ENCODE measurements around the gene OST4.

OST4 gene

DNA sequence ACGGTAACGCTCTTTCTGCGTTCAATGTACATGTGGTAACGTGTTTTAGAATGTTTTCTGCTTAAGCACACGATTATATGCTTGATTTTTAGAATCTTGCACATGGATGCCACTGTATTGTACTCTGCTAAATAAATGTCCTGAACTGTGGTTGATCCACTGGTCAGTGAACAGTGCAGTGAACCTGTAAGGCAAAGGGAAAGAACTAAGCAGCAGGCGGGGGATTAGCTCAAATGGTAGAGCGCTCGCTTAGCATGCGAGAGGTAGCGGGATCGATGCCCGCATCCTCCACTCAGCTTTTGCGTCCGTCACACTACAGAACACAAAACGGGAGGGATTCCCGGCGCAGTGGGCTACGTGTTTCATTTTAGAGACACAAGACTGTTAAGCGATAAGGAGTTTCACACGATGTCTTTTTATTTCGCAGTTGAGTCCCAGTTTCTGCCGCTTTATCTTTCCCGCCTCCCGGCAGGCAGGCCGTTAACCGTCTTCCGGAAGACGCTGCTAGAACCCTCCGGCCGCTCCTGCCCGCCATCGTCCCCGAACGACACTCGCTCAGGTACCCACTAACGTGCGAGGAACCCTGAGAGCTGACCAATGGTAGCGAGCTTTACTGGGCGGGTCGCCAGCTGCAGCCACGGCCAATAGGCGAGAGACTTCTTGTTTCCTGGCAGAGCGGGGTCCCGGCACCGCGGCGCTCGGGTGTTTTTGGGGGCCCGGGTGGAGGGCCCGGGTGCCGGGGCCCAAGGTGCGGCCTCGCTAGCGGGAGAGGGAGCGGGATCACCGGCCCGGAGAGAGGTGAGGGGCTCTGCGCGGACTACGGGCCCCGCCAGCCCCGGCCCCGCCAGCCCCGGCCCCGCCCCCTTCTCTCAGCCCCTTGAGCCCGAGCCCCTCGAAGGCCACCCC lies 20.2 kb downstream of the OST4 start, which contains the start of gene AGBL5:
Gene AGBL5, plus strand, starts transcription at position 673 of the 906 bp plus-strand sequence. CDS start 1,291 bp downstream, outside the sequence.
- peak; percentile 93 for DNase-seq

DNA sequence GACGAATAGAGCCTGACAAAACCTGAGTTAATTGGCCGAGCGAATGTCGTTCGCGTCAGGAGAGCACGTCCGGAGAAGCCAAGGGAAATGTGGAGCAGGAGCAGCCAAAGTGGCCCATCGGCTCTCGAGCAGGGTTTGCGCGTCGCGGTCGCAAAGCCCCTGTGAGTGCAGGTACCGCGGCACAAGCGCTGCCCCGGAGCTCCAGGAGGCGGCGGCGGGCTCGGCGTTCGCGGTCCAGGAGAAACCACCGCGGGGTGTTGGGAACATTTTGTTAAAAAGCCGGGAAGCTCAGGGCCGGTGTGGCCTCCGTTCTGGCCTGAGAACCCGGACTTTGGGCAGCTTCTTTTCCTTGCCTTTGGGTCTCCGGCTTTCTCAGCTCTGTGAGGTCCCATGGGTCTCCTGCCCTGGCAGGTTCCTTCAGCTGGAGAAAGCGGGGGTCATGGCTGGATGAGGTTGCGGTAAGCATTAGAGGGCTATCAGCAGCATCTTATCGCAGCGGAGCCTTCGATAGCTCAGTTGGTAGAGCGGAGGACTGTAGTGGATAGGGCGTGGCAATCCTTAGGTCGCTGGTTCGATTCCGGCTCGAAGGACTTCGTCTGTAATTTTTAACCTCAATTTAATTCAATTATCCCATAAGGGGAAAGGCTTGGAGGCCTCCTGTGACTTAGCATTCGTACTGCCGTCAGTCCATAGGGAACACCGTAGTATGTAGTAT lies 21.0 kb downstream of the OST4 start:
- DNase-seq, result peak; percentile 96

DNA sequence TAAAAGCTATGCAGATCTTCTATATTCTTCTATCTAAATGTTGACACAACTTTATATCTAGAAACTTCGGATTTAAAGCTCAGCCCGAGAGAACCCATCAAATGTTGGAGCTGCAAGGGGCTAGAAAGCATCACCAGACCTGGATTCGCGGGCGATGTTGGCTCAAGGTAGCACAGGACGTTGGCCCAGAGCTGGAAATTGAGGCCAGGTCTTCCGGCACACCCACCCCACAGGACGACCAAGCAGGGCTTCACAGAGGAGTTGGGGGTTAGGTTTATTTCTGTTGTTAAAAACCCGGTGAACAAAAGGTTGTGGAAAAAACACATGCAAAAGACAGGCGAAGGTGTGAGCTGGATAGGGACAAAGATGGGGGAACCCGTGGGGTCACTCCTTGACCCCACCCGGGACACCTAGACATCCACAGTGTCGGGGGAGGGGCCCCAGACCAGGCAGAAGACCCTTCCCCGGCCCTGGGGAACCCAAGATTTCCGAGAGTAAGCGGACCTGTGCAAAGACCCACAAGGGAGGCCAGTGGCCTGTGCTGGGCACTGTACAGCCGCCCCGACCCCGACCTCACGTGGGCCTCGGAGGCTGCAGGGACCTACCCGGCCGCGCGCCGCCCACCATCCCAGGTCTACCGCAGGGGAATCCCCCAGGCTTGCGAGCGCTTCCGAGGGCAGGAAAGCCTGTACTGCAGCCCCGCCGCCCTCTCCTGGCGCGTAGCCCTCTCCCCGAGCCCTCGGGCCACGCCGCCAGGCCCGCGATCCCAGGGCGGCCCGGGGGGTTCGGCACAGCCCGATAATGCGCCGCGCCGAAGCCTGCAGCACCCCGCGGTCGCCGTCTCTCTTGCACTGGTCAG lies 21.8 kb downstream of the OST4 start:
- DNase-seq, result peak; percentile 83

DNA sequence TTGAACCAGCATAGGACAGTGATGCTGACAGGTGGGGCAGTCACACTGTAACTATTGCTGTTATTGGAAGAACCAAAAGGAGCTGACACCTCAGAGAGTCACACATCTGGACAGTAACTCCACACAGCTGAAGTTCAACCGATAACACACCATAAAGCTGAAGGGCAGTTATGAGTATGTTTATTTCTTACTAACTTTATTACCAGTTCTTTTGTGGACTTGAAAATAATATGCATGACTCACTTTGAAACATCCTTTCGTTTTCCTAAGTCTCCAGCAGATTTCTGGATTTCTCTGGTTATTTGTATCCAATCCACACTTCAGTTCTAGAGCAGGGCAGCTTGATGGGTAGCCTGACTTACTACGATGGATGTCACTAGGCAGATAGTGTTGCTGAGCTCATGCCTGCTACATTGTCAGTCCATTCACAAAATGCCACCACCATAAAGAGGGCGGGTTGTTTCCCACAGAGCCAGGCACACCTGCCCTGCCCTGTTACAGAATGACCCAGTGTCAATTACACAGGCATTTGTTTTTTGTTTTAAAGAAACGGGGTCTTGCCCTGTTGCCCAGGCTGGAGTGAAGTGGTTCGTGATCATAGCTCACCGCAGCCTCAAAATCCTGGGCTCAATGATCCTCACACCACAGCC lies 28.3 kb downstream of the OST4 start:
- DNase-seq, result no peak

DNA sequence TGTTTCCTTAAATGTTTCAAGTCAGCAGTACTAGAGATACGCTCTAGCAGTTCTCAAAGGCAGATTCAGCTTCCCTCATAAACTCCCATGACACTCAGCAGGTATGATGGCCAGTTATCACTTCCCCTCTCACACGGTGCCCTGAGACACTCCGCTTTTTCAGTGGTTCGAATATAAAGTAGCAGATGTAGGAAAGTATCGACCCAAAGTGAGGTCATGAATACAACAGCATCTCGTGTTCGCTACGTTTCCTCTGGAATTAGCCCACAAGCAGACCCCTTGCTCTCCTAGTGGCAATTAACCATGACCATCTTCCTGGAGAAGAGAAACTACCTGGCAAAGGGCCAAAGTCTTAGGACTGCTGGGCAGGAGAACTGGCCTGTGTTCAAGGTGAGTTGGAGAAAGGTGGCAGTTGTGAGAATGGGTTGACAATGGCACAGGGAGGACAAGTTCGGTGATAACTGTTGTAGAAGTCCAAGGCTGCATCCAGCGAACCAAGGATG lies 29.2 kb downstream of the OST4 start:
- DNase-seq, result no peak

DNA sequence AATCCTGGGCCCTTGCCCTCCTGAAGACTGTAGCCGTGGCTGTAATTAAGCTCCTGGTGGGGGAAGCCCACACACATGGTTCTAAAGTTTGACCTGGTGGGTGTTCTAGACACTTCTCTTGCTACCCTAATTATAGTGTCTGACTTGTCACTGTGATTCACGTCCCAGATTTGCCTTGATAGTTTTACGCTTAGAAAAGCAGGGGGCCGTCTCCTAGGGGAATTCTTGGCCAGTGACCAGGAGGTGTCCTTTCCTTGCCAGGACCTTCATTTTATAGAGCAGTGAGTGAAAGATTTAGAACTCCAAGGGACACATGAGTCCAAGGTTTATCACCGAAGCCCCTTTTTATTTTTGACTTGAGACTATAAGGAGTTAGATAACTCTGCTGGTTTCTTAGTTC lies 29.7 kb downstream of the OST4 start:
- DNase-seq, result no peak

DNA sequence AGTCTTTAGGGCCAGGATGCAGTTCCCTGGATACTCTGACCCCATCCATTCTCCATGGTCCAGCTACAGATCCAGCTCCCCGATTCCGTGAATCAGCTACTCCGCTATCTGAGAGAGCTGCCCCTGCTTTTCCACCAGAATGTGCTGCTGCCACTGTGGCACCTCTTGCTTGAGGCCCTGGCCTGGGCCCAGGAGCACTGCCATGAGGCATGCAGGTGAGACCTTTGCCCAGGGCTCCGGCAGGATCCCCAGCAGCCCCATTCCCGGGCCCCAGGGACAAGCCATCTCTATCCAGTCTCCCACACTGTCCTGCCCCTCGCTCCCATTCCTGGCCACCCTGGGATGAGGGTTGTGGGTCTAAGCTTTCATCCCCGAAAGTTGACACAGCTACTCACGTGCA lies 31.2 kb downstream of the OST4 start:
- no peak for DNase-seq

DNA sequence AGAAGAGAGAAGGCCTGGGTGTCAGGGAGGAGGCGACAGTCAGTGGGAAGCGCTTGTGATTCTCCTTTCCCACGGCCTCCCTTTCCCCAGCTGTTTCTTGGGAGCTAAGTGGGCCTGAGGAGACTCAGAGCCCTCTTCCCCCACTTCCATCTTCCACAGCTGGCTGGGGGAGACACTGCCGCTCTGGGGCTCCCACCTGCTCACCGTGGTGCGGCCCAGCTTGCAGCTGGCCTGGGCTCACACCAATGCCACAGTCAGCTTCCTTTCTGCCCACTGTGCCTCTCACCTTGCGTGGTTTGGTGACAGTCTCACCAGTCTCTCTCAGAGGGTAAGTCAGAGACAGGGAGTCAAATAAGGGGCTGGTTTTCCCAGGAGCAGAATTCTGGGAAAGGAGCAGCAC lies 31.6 kb downstream of the OST4 start:
- no peak for DNase-seq

DNA sequence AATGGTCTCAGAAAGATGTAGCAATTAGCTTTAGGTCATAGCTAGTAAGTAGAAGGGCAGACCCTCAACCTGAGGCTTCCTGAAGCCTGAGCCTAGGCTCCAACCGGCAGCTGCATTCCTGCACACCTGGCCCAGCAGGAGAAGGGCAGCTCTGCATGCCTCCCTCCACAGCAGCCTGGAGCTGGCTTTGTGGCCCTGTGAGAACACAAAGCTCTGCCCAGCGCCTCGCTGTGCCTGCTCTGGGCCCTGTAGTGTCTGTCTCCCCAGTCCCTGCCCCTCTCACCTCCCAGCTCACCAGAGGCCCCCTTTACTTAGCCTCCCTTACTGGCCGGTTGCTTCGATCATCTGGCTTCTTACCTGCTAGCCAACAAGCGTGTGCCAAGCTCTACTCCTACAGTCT lies 32.0 kb downstream of the OST4 start:
- DNase-seq, result no peak

DNA sequence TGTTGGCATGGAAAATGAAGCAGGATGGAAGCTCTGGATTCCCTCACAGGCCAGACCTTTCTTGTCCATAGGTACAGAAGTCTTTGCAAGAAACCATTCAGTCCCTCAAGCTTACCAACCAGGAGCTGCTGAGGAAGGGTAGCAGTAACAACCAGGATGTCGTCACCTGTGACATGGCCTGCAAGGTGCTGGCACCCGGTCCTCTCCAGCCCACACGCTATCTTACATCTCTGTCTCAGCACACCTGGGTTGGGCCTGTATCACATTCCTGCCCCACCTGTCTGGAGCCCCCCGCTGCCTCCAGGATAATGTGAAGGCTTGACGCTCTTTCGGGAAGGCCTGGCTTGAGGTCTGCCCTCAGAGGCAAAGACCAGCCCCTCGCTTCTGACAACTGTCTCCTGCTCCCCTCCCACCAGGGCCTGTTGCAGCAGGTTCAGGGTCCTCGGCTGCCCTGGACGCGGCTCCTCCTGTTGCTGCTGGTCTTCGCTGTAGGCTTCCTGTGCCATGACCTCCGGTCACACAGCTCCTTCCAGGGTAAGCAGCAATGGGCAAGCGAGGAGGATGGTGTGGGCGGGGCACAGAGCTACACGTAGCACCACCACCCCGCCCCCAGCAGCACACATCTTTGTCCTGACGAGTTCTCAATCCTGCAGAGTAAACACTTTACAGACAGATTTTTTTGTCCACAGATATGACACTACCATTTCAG lies 32.7 kb downstream of the OST4 start:
- DNase-seq, result no peak

DNA sequence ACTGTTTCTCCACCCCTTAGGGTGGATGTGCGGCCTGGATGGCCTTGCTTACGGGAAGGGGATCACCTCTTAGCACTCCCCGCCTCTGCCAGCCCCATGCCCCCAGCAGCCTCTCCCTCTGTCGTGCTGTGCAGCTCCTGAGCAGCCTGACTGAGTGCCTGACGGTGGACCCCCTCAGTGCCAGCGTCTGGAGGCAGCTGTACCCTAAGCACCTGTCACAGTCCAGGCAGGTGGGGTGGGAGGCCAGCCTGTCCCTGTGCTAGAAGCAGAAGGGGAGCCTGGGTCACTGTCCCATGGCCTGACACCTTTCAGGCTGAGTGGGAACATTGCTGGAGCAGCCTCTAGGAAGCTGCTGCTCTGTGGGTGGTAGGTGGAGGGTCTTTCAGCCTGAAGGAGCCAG lies 33.4 kb downstream of the OST4 start:
- no peak for DNase-seq

DNA sequence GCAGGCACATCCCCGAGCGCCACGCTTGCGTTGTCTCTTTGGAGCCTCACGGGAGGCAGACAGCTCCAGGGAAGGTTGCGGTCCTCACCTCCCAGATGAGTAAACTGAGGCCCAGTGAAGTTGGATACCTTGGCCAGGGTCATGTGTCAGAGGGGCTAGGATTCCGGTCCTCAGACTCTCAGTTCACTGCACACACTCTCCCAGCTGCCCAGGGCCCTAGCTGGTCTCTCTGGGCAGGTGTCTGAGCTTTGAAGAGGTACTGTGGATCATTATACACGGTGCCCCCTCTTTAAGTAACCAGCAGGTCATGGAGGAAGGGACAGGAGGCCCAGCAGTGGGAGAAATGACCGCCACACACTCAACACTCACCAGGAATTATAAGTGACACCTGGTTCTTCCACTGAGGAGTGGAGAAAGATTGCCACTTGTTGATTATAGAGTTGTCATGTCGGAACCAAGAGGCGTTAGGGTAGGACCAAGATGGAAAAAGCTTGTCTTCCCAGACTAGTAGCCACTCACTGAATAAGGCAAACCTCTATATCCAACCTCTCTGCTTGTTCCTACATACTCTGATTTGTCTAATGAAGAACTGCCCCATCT lies 38.1 kb downstream of the OST4 start:
- DNase-seq, result no peak

DNA sequence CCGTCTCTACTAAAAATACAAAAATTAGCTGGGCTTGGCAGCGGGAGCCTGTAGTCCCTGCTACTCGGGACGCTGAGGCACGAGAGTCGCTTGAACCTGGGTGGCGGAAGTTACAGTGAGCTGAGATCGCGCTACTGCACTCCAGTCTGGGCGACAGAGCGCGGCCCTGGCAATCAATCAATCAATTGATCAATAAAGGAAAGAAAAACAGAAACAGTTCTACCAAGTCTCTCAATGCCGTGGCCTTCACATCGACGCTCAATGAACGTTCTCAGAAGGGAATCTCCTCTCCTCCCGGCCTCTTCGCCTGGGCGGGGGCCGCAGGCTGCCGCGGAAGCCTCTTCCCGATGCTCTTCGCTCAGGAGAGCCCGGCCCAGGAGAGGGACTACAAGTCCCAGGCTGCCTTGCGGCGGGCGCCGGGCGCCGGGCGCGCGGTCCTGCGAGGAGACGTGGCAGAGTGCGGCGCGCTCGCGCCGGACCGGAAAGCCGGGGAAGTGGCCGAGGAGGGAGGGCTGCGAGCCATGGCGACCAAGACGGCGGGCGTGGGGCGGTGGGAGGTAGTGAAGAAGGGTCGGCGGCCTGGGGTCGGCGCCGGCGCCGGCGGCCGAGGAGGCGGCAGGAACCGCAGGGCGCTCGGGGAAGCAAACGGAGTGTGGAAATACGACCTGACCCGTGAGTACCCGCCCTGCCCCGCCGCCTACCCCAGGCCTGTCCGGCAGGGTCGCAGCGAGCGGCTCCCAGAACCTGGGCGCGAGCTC lies 38.8 kb downstream of the OST4 start, which contains the start of gene TMEM214:
Gene TMEM214, plus strand, starts transcription at position 471 of the 758 bp plus-strand sequence. Its CDS starts 51 bp downstream, at position 522.
- peak; percentile 88 for DNase-seq

DNA sequence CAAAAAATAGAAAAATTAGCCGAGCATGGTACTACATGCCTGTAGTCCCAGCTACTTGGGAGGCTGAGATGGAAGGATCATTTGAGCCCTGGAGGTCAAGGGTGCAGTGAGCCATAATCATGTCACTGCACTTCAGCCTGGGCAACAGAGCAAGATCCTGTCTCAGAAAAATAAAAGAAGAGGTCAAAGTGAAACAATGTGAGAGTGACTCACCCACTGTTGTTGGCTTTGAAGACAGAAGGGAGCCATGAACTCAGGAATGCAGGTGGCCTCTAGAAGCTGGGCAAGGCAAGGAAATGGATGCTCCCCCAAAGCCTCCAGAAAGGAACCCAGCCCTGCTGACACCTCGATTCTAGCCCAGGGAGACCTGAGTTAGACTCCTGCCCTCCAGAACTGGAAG lies 42.4 kb downstream of the OST4 start:
- DNase-seq, result no peak

DNA sequence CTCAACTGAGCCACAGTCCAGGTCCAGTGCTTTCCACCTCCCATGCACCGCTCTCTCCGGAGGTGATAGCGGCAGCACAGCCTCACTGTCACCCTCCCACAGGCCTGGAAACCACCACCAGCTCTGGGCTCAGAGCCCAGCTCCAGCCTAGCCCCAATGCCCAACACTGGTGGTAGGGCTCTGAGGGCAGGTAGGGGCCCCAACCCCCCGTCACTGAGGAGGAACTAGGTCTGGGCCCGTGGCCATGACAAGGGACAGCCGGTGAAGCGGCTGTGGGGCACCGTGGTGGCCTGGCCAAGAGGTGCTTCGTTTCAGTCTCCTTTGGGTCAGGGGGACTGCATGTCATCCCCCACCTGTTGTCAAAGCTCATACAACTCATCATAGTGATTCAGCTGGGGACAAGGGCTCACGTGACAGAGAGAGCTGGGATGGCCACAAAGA lies 44.2 kb downstream of the OST4 start:
- no peak for DNase-seq

DNA sequence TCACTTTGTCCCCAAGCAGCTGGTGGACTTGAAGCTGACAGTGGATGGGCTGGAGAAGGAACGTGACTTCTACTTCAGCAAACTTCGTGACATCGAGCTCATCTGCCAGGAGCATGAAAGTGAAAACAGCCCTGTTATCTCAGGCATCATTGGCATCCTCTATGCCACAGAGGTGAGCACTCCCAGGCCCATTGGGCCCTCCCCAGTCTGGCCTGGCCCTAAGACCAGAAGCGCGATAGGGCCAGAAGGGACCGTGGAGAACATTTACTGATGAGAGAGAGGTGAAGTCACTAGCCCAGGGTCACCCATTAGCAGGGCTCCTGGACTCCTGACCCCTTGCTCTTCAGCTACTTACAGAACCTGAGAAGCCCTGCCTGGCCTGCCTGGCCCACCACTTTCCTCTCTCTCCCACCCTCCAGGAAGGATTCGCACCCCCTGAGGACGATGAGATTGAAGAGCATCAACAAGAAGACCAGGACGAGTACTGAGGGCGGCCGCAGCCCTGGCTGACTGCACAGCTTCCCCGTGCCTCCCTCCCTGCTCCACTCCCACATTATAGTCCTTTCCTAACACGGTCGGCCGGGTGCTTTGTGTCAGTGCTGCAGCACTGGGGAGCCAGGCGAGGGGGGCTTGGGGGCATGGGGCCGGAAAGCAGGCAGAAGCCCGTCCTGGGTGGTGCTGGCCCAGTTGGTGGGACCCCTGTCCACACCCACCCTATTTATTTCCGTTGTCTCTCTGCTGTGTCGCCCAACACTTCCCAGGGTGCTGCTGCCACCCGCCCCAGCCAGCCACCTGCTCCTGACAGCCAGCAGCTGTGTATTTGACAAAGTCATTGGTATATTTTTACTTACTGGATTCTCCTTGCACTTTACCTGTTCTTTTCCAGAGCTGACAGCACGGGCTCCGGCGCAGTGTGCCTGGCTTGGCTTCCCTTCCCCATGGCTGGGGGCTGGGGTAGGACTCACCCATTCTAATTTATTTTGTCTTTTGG lies 45.3 kb downstream of the OST4 start:
- DNase-seq, result no peak

DNA sequence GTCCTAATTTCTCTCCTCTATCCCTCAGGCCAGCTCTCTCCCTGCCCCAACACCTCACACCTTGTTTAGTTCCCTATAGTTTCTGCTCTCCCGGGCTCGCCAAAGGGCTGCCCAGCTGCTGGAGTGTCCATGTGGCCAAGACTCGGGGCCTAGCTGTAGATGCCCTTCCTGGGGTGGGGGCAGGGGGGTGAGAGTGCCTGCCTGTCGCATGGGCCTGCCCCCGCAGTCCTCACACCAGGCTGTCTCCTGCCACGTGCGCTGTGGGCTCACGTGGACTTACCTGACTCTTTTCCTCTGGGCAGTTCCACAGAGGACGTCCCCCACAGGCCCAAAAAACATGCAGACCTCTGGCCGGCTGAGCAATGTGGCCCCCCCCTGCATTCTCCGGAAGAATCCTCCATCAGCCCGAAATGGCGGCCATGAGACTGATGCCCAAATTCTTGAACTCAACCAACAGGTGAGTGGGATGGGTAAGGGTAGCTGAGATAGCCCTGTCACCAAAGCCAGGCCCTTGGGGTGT lies 46.1 kb downstream of the OST4 start:
- DNase-seq, result no peak

DNA sequence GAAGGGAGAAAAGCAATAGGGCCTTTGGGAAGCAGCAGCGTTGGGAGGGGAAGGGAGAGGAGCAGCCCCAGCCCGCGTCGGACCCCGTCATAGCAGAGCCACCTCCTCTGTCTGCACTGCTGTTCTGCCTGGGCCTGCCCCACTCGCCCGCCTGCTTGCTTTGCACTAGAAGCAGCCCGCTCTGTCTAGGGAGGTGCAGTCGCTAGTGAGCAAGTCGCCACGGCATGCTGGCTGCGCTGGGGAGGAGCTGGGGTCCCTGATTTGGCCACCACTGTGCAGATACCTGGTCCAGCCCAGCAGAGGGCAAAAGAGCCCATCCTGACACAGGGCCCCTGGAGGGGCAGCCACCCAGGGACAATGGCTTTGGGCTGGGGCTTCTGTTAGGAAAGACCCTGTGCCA lies 46.6 kb downstream of the OST4 start:
- DNase-seq, result no peak

DNA sequence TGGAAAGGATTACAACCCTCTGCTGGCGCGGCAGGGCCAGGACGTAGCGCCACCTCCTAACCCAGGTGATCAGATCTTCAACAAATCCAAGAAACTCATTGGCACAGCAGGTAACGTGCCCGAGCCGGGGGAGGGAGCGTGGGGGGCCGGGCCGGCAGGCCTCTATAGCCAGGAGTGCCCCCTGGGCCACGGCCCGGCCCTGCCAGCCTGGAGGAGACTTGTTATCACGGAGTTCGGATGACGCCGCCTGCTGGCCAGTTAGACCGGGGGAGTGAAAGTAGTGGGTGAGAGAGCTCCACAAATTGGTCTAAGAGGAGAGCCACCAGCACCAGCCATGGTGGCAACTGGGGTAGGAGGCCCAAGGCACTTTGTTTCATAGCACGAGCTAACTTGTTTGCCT lies 47.3 kb downstream of the OST4 start:
- no peak for DNase-seq

All from NCI-H146 (cell line).